Measurements from ENCODE around the gene SLC29A1.
"Not testable (repeated sequence)": the region's sequence is repeated elsewhere in the genome, so short reads cannot be mapped to it uniquely, and the experiment has no call there.

The SLC29A1 gene

GRCh38 chr6:44223319-44224028 is at the start of gene SLC29A1:
Gene SLC29A1 (plus strand): TSS chr6:44223595. CDS start chr6:44227314, 3,719 bp downstream.
- peak; percentile 76 for DNase-seq

- DNase-seq = no peak
Measured at GRCh38 chr6:44176130-44176761, 47.1 kb upstream of the SLC29A1 start.

- no peak for DNase-seq
Measured at GRCh38 chr6:44176762-44177509, 46.5 kb upstream of the SLC29A1 start.

GRCh38 chr6:44177691-44178423 is 45.5 kb upstream of the SLC29A1 start:
- DNase-seq = no peak

- no peak for DNase-seq
Measured at GRCh38 chr6:44178424-44179071, 44.8 kb upstream of the SLC29A1 start.

- DNase-seq = no peak
Measured at GRCh38 chr6:44179072-44179536, 44.3 kb upstream of the SLC29A1 start.

- DNase-seq = no peak
Measured at GRCh38 chr6:44179648-44180047, 43.7 kb upstream of the SLC29A1 start.

- no peak for DNase-seq
Measured at GRCh38 chr6:44180406-44180805, 43.0 kb upstream of the SLC29A1 start.

- no peak for DNase-seq
Measured at GRCh38 chr6:44180886-44181285, 42.5 kb upstream of the SLC29A1 start.

GRCh38 chr6:44181784-44182183 is 41.6 kb upstream of the SLC29A1 start:
- DNase-seq = not testable (repeated sequence)

GRCh38 chr6:44182911-44183390 is 40.4 kb upstream of the SLC29A1 start:
- no peak for DNase-seq

- DNase-seq = no peak
Measured at GRCh38 chr6:44183783-44184182, 39.6 kb upstream of the SLC29A1 start.

GRCh38 chr6:44185356-44185755 is 38.0 kb upstream of the SLC29A1 start:
- not testable (repeated sequence) for DNase-seq

GRCh38 chr6:44185953-44186634 is 37.3 kb upstream of the SLC29A1 start:
- DNase-seq = no peak

GRCh38 chr6:44186635-44187025 is 36.8 kb upstream of the SLC29A1 start:
- DNase-seq = no peak

GRCh38 chr6:44188819-44189218 is 34.6 kb upstream of the SLC29A1 start:
- no peak for DNase-seq

- no peak for DNase-seq
Measured at GRCh38 chr6:44189257-44189656, 34.1 kb upstream of the SLC29A1 start.

- no peak for DNase-seq
Measured at GRCh38 chr6:44190715-44191114, 32.7 kb upstream of the SLC29A1 start.

- DNase-seq = no peak
Measured at GRCh38 chr6:44192428-44193041, 30.9 kb upstream of the SLC29A1 start.

GRCh38 chr6:44193307-44193910 is 30.0 kb upstream of the SLC29A1 start:
- DNase-seq = no peak

GRCh38 chr6:44194326-44194725 is 29.1 kb upstream of the SLC29A1 start:
- DNase-seq = no peak

Measured in NK-92 treated with Interleukin-12 subunit alpha and Interleukin-12 subunit beta, amount 100 ng/mL, for 24 hours (cell line).